Caco-2 (cell line): Measurements from ENCODE around the gene MIA2. TPM values are rescaled to one million over a fixed set of nuclear protein-coding genes. Genes with fewer than 3 reads are reported as not detected.
"Not testable (repeated sequence)": the region's sequence is repeated elsewhere in the genome, so short reads cannot be mapped to it uniquely, and the experiment has no call there.

Experiments
- BruUV-seq: library from RNA; stranded (reverse); fragments of 400-500 nt; replicated peaks from 2 replicates; lab custom pipeline; 2021; lab: Mats Ljungman, UMichigan
- CTCF ChIA-PET: fragments of 300-600 bp; sonication (Branson Sonifier 250); formaldehyde crosslinking; loops from one replicate; lab custom pipeline; 2022; ENCODE audit warnings: antibody characterized with exemption; lab: Charles Lee
- POLR2A ChIA-PET: fragments of 300-600 bp; sonication (Branson Sonifier 250); formaldehyde crosslinking; loops from one replicate; lab custom pipeline; 2022; ENCODE audit warnings: antibody characterized with exemption; lab: Charles Lee
- DNase-seq, 2 experiments: peaks; one replicate each; pipeline versions ENCODE4 v3.0.0 to v3.0.0-alpha.2; 2020 to 2022
- H3K27me3 ChIP-seq: replicated peaks from 2 replicates; pipeline ENCODE4 v1.6.0; 2011; ENCODE audit warnings: low read length; ENCODE audit not compliant: control insufficient read depth, insufficient read depth
- H3K36me3 ChIP-seq: 2 replicates; pipeline ENCODE4 v1.5.1; 2011; ENCODE audit warnings: low read length; ENCODE audit not compliant: control insufficient read depth, insufficient read depth
- H3K4me1 ChIP-seq: fragments of 250-450 bp; sonication (Bioruptor Pico); 2 replicates; pipeline ENCODE4 v1.5.1; 2020; ENCODE audit warnings: mild to moderate bottlenecking
- H3K4me3 ChIP-seq: 2 replicates; pipeline ENCODE4 v1.5.1; 2011; ENCODE audit warnings: low read depth, mild to moderate bottlenecking, control low read depth, low read length
- H3K9me3 ChIP-seq: fragments of 250-450 bp; sonication (Bioruptor Pico); 2 replicates; pipeline ENCODE4 v1.5.1; 2020; ENCODE audit warnings: mild to moderate bottlenecking, moderate library complexity
- H3K27ac Mint-ChIP-seq: one replicate; pipeline ENCODE4 v1.8.0; 2022; ENCODE audit warnings: mixed read lengths; ENCODE audit not compliant: unreplicated experiment
- H3K27me3 Mint-ChIP-seq: one replicate; pipeline ENCODE4 v1.8.0; 2022; ENCODE audit warnings: mixed read lengths; ENCODE audit not compliant: insufficient read depth, unreplicated experiment
- H3K36me3 Mint-ChIP-seq: one replicate; pipeline ENCODE4 v1.8.0; 2022; ENCODE audit warnings: mild to moderate bottlenecking, mixed read lengths; ENCODE audit not compliant: insufficient read depth, unreplicated experiment
- H3K4me1 Mint-ChIP-seq: one replicate; pipeline ENCODE4 v1.8.0; 2022; ENCODE audit warnings: low read depth, mixed read lengths; ENCODE audit not compliant: unreplicated experiment
- H3K4me3 Mint-ChIP-seq: one replicate; pipeline ENCODE4 v1.8.0; 2022; ENCODE audit warnings: mild to moderate bottlenecking, moderate library complexity, mixed read lengths; ENCODE audit not compliant: unreplicated experiment
- H3K9me3 Mint-ChIP-seq: one replicate; pipeline ENCODE4 v1.8.0; 2022; ENCODE audit warnings: mixed read lengths; ENCODE audit not compliant: unreplicated experiment
- CTCF ChIP-seq, 2 experiments: fragments of 200-600 bp in 1 of 2; IDR thresholded peaks; 1 replicate in 1 of 2; 2 replicates in 1 of 2; pipeline versions ENCODE4 v1.5.1 to v1.8.0; 2011 to 2022; ENCODE audit warnings: antibody characterized with exemption in 1 of 2, control low read depth in 1 of 2, inconsistent platforms in 1 of 2, low read depth in 1 of 2, low read length in 1 of 2, mild to moderate bottlenecking in 1 of 2, moderate library complexity in 1 of 2; ENCODE audit not compliant: insufficient read depth in 1 of 2, severe bottlenecking in 1 of 2, unreplicated experiment in 1 of 2
- intact Hi-C: fragments of 100-400 bp; cut with micrococcal nuclease; formaldehyde crosslinking; loops from one replicate; pipeline ENCODE4 v1.10.0; 2022; ENCODE audit not compliant: unreplicated experiment
- total RNA-seq: library from RNA; stranded (reverse); gene quantifications from 2 replicates; pipeline ENCODE4 v1.2.3, GENCODE V29; 2022

Gene MIA2
- total RNA-seq, 1 experiment from 2014 or later: 71.5 TPM

- no peak for TF ChIP-seq CTCF (IDR thresholded peaks at IDR 0.05; ENCODE audit: insufficient read depth in 1 of 2, low read depth in 1 of 2, low read length in 1 of 2, severe bottlenecking in 1 of 2, unreplicated experiment in 1 of 2)
- no TSS peak for BruUV-seq
- POLR2A ChIA-PET: no interaction called here
- H3K4me1 Mint-ChIP-seq: no peaks in the 10 kb centered on the region
- H3K4me3 Mint-ChIP-seq: no peak overlapping the region
- DNase-seq: no peak
- no peak overlapping the region for H3K4me3 ChIP-seq
- no peaks in the 10 kb centered on the region for H3K27me3 Mint-ChIP-seq
- H3K9me3 Mint-ChIP-seq: peaks cover 10% of the 10 kb centered on the region
- H3K27ac Mint-ChIP-seq: no peak overlapping the region
- H3K36me3 Mint-ChIP-seq: peaks cover 23% of the 10 kb centered on the region
- H3K4me1 ChIP-seq: no peaks in the 10 kb centered on the region
- CTCF ChIA-PET: no interaction called here
- peaks cover 6% of the 10 kb centered on the region for H3K9me3 ChIP-seq
- intact Hi-C loops: no loop called here
- no peaks in the 10 kb centered on the region for H3K36me3 ChIP-seq
- no peaks in the 10 kb centered on the region for H3K27me3 ChIP-seq
Observed at GRCh38 chr14:39351708-39352107, 118.0 kb downstream of the MIA2 start.

- DNase-seq, H3K4me1 Mint-ChIP-seq, H3K36me3 ChIP-seq, CTCF ChIA-PET, H3K36me3 Mint-ChIP-seq, H3K27me3 ChIP-seq, H3K4me3 Mint-ChIP-seq, H3K9me3 ChIP-seq, H3K27ac Mint-ChIP-seq, H3K4me3 ChIP-seq, POLR2A ChIA-PET, intact Hi-C loops, H3K4me1 ChIP-seq, H3K27me3 Mint-ChIP-seq, H3K9me3 Mint-ChIP-seq, BruUV-seq: not testable (repeated sequence)
Observed at GRCh38 chr14:39359069-39359468, 125.4 kb downstream of the MIA2 start.

- H3K36me3 ChIP-seq: no peaks in the 10 kb centered on the region
- no TSS peak for BruUV-seq
- Mint-ChIP-seq H3K9me3 (no peaks in the 10 kb centered on the region), H3K4me1 (no peaks in the 10 kb centered on the region), H3K36me3 (peaks cover 6% of the 10 kb centered on the region), H3K4me3 (no peak overlapping the region), H3K27ac (no peak overlapping the region), H3K27me3 (no peaks in the 10 kb centered on the region)
- intact Hi-C loops: no loop called here
- CTCF ChIA-PET: interaction anchor here (0.6 kb wide), 1 partner anchor 173 kb away, joined by 3 read pairs; no protein-coding TSS in a partner anchor
- H3K27me3 ChIP-seq: no peaks in the 10 kb centered on the region
- no peaks in the 10 kb centered on the region for H3K9me3 ChIP-seq
- POLR2A ChIA-PET: no interaction called here
- no peak overlapping the region for H3K4me3 ChIP-seq
- H3K4me1 ChIP-seq: no peaks in the 10 kb centered on the region
- TF ChIP-seq CTCF (IDR thresholded peaks at IDR 0.05; ENCODE audit: insufficient read depth in 1 of 2, low read depth in 1 of 2, low read length in 1 of 2, severe bottlenecking in 1 of 2, unreplicated experiment in 1 of 2): no peak
- DNase-seq: no peak
Observed at GRCh38 chr14:39360316-39360715, 126.6 kb downstream of the MIA2 start.

GRCh38 chr14:39361556-39361955, 127.8 kb downstream of the MIA2 start:
- H3K9me3 Mint-ChIP-seq, POLR2A ChIA-PET, H3K4me3 Mint-ChIP-seq, BruUV-seq, H3K4me1 ChIP-seq, H3K27me3 Mint-ChIP-seq, intact Hi-C loops, H3K36me3 Mint-ChIP-seq, DNase-seq, H3K27me3 ChIP-seq, H3K9me3 ChIP-seq, H3K4me3 ChIP-seq, CTCF ChIA-PET, H3K4me1 Mint-ChIP-seq, H3K36me3 ChIP-seq, H3K27ac Mint-ChIP-seq: not testable (repeated sequence)
